ENCODE measurements around the gene BAZ2B. TPM values are rescaled to one million over a fixed set of nuclear protein-coding genes. Genes with fewer than 3 reads are reported as not detected.

The BAZ2B gene
- polyA plus RNA-seq, 2 of the 4 experiments (the other 2 are of a cell fraction), result 19.6 to 50.6 TPM

DNA sequence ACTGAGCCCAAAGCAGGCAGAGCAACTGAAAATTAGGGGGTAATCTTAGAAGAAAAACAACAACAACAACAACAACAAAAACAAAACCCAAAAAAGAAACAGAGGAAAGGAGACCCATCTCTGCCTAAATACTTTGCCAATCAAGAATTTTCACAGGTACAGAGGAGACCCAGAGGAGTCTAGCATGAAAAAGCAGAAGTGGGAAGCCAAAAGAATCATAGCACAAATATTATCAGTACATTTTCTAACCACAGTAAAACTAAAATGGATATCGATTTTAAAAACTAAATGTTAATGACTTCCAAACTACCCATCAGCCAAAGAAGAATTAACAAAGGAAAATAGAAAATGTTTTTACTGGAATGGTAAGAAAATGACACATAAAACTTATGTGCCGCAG lies 148.1 kb downstream of the BAZ2B start (continued):
- TF ChIP-seq CBX2 (IDR thresholded peaks at IDR 0.05; ENCODE audit: borderline replicate concordance, low read depth) (no peak), CHD4 (IDR thresholded peaks at IDR 0.05; ENCODE audit: borderline replicate concordance) (no peak)

DNA sequence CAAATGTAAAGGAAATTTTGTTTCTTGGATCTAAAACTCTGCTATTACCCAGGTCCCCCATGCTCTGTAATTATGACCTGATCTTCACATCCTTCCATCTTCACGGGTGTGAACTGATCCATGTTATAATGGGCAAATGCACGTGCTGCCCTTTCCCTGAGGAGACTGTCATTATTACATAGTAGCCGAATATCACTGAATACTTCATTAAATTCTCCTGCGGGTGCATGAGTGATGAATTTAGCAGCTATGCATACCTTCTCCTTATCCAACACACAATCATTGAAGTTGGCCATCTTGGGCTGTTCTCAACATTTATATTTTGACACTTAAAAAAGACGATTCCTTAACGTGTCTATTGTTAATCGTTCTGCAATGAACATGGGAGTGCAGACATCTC lies 153.4 kb downstream of the BAZ2B start:
- no peaks in the 10 kb centered on the region for H3K9me3 ChIP-seq
- ATAC-seq (no peak), FAIRE-seq (no peak), DNase-seq (ENCODE audit: low read depth in 1 of 2, low spot score in 1 of 2) (no peak)
- H3K4me2 ChIP-seq, result no peak overlapping the region
- no peak overlapping the region for H3K4me3 ChIP-seq
- CTCF ChIA-PET, result no interaction called here
- H3K4me1 ChIP-seq, result no peaks in the 10 kb centered on the region
- no peak for TF ChIP-seq CHD4 (IDR thresholded peaks at IDR 0.05; ENCODE audit: borderline replicate concordance)
- 94% methylated on average over 7 of the region's 7 CpGs for WGBS (ENCODE audit: missing lambda C conversion rate)
- no peak overlapping the region for H3K27ac ChIP-seq
- POLR2A ChIA-PET, result no interaction called here

DNA sequence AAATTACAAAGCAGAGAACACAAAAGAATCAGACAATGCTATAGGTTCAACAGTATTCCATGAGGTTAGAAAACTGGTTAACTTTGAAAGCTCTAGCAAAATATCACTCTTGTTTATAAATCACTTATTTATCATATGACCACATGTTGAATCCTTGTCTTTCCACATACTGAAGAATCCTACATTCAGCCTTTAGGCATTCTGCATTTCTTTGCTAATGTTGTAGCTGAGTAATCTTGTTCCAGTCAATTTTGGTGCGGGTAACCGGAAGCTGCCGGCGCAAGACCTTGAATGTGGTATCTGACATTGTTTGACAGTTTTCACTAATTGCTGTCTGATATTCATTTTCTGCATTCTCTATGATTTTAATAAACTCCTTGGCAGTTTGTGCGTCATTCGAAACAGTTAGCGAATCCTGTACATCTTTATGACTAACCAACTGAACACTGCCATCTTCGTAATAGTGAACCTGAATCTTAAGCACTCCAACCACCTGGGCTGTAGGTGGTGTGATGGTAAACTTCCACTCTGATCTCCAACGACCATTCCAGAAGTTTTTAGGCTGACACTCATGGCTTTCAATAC lies 154.1 kb downstream of the BAZ2B start:
- no peak for DNase-seq (ENCODE audit: low read depth in 1 of 2, low spot score in 1 of 2)
- Histone ChIP-seq H3K9me3 (no peaks in the 10 kb centered on the region), H3K4me3 (no peak overlapping the region), H3K27ac (no peak overlapping the region), H3K4me2 (no peak overlapping the region), H3K4me1 (peaks cover 3% of the 10 kb centered on the region)
- ATAC-seq, result no peak
- 91% methylated on average over 9 of the region's 9 CpGs for WGBS (ENCODE audit: missing lambda C conversion rate)
- ChIA-PET POLR2A (no interaction called here), CTCF (no interaction called here)
- TF ChIP-seq HOXB13 (CRISPR knock-in tag; IDR thresholded peaks at IDR 0.05; ENCODE audit: low read depth), result no peak
- no peak for TF ChIP-seq FOSB (CRISPR knock-in tag; IDR thresholded peaks at IDR 0.05)
- TF ChIP-seq NPAS2 (CRISPR knock-in tag; IDR thresholded peaks at IDR 0.05; ENCODE audit: borderline replicate concordance), result no peak
- TF ChIP-seq, protein P1, sequence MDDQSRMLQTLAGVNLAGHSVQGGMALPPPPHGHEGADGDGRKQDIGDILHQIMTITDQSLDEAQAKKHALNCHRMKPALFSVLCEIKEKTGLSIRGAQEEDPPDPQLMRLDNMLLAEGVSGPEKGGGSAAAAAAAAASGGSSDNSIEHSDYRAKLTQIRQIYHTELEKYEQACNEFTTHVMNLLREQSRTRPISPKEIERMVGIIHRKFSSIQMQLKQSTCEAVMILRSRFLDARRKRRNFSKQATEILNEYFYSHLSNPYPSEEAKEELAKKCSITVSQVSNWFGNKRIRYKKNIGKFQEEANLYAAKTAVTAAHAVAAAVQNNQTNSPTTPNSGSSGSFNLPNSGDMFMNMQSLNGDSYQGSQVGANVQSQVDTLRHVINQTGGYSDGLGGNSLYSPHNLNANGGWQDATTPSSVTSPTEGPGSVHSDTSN (IDR thresholded peaks at IDR 0.05), result no peak
- no peak for TF ChIP-seq BHLHE40 (IDR thresholded peaks at IDR 0.05; ENCODE audit: low read depth, low read length)
- no peak for TF ChIP-seq SMC3 (IDR thresholded peaks at IDR 0.05)
- TF ChIP-seq, protein P2, sequence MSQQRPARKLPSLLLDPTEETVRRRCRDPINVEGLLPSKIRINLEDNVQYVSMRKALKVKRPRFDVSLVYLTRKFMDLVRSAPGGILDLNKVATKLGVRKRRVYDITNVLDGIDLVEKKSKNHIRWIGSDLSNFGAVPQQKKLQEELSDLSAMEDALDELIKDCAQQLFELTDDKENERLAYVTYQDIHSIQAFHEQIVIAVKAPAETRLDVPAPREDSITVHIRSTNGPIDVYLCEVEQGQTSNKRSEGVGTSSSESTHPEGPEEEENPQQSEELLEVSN (IDR thresholded peaks at IDR 0.05; ENCODE audit: borderline replicate concordance, low read depth), result no peak
- TF ChIP-seq CHD4 (IDR thresholded peaks at IDR 0.05; ENCODE audit: borderline replicate concordance), result no peak
- no peak for TF ChIP-seq RARB (CRISPR knock-in tag; IDR thresholded peaks at IDR 0.05)
- no peak for TF ChIP-seq HOXA7 (CRISPR knock-in tag; IDR thresholded peaks at IDR 0.05)
- no peak for TF ChIP-seq ZSCAN20 (CRISPR knock-in tag; IDR thresholded peaks at IDR 0.05)
- TF ChIP-seq RNF2 (IDR thresholded peaks at IDR 0.05; ENCODE audit: borderline replicate concordance, low read depth), result no peak
- TF ChIP-seq POLR2A (IDR thresholded peaks at IDR 0.05; ENCODE audit: low read length), result no peak
- TF ChIP-seq, protein P3, sequence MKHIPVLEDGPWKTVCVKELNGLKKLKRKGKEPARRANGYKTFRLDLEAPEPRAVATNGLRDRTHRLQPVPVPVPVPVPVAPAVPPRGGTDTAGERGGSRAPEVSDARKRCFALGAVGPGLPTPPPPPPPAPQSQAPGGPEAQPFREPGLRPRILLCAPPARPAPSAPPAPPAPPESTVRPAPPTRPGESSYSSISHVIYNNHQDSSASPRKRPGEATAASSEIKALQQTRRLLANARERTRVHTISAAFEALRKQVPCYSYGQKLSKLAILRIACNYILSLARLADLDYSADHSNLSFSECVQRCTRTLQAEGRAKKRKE (CRISPR knock-in tag; IDR thresholded peaks at IDR 0.05; ENCODE audit: low read depth), result no peak
- no peak for FAIRE-seq

DNA sequence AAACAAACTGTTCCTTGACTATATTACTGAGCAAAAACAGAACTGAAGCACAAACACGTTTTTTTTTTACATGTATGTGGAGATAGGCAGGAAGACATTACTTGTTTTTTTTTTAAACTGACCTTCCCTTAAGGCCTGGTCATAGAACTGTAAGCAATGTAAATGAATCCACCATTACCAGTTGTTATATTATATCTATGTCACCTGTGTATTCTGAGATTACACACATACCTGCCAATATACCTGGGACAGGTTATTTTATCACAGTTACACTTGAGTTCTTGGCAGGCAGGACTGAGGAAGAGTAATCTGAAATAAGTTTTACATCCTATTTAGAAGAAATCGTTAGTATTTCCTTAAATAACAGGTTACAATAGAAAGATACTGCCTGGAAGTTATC lies 155.3 kb downstream of the BAZ2B start:
- ChIA-PET CTCF (no interaction called here), POLR2A (no interaction called here)
- ATAC-seq (no peak), FAIRE-seq (no peak), DNase-seq (ENCODE audit: low read depth in 1 of 2, low spot score in 1 of 2) (no peak)
- peaks cover 12% of the 10 kb centered on the region for H3K4me1 ChIP-seq
- TF ChIP-seq HEYL (CRISPR knock-in tag; IDR thresholded peaks at IDR 0.05) (no peak), MYC (IDR thresholded peaks at IDR 0.05; ENCODE audit: borderline replicate concordance, low read length) (no peak), ZNF302 (CRISPR knock-in tag; IDR thresholded peaks at IDR 0.05) (no peak), PHF8 (IDR thresholded peaks at IDR 0.05; ENCODE audit: borderline replicate concordance, low read depth) (no peak)
- H3K4me3 ChIP-seq, result no peak overlapping the region
- H3K9me3 ChIP-seq, result no peaks in the 10 kb centered on the region
- no peak overlapping the region for H3K27ac ChIP-seq
- WGBS (ENCODE audit: missing lambda C conversion rate), result 44% methylated on average over 2 of the region's 2 CpGs
- H3K4me2 ChIP-seq, result no peak overlapping the region

Data from A549 (cell line).